ENCODE measurements around the gene ACOT8. TPM values are rescaled to one million over a fixed set of nuclear protein-coding genes. Genes with fewer than 3 reads are reported as not detected.
A peak's percentile ranks its signal among the peaks of the same experiment; 100 is the strongest.
"Not testable (repeated sequence)": the region's sequence is repeated elsewhere in the genome, so short reads cannot be mapped to it uniquely, and the experiment has no call there.

The ACOT8 gene
- total RNA-seq = 25.6 TPM
- long read RNA-seq, transcript ACOT8-201 (6 exons, 1,168 nt) = major isoform, 22 of 39 reads
- long read RNA-seq, partial matches to known transcripts = 5 of 39 reads
- long read RNA-seq, other reads (novel, unspliced or antisense) = 8 of 39 reads

GRCh38 chr20:45857114-45857881, at the start of gene ACOT8, which contains the start of gene ZSWIM3:
ACOT8 (minus strand) TSS chr20:45857392; CDS start chr20:45857315, 77 bp downstream.
ZSWIM3 (plus strand) TSS chr20:45857614; CDS start chr20:45857826, 212 bp downstream.
- intact Hi-C loops (cut with DNase I) = no loop called here
- H3K36me3 ChIP-seq = peaks cover 16% of the 10 kb centered on the region
- peak; percentile 99 for ATAC-seq
- no peaks in the 10 kb centered on the region for H3K27me3 ChIP-seq (ENCODE audit: low read depth)
- H3K4me1 ChIP-seq = peaks cover 26% of the 10 kb centered on the region
- peak; percentile 92 for DNase-seq
- no peak for TF ChIP-seq CTCF (IDR thresholded peaks at IDR 0.05)
- peak within 1 kb of the TSS; percentile 85 for H3K27ac ChIP-seq
- peak within 1 kb of the TSS; percentile 86 for H3K4me3 ChIP-seq
- H3K9me3 ChIP-seq = no peaks in the 10 kb centered on the region

GRCh38 chr20:45905505-45906079, 48.4 kb upstream of the ACOT8 start:
- H3K9me3 ChIP-seq = no peaks in the 10 kb centered on the region
- no peak for DNase-seq
- peaks cover 9% of the 10 kb centered on the region for H3K4me1 ChIP-seq
- no peaks in the 10 kb centered on the region for H3K27me3 ChIP-seq (ENCODE audit: low read depth)
- ATAC-seq = no peak
- intact Hi-C loops (cut with DNase I) = no loop called here
- H3K36me3 ChIP-seq = peaks cover 47% of the 10 kb centered on the region
- no peak overlapping the region for H3K27ac ChIP-seq
- TF ChIP-seq CTCF (IDR thresholded peaks at IDR 0.05) = no peak
- no peak overlapping the region for H3K4me3 ChIP-seq

- ATAC-seq (no peak), DNase-seq (no peak)
- Histone ChIP-seq H3K4me3 (no peak overlapping the region), H3K27me3 (ENCODE audit: low read depth) (no peaks in the 10 kb centered on the region), H3K9me3 (no peaks in the 10 kb centered on the region), H3K27ac (no peak overlapping the region), H3K4me1 (peaks cover 3% of the 10 kb centered on the region), H3K36me3 (peaks cover 55% of the 10 kb centered on the region)
- intact Hi-C loops (cut with DNase I) = no loop called here
- no peak for TF ChIP-seq CTCF (IDR thresholded peaks at IDR 0.05)
Observed at GRCh38 chr20:45904583-45905504, 47.7 kb upstream of the ACOT8 start.

GRCh38 chr20:45902199-45902701, 45.1 kb upstream of the ACOT8 start:
- Histone ChIP-seq H3K9me3 (no peaks in the 10 kb centered on the region), H3K36me3 (peaks cover 79% of the 10 kb centered on the region), H3K27ac (no peak overlapping the region), H3K4me3 (no peak overlapping the region), H3K27me3 (ENCODE audit: low read depth) (no peaks in the 10 kb centered on the region), H3K4me1 (no peaks in the 10 kb centered on the region)
- ATAC-seq (no peak), DNase-seq (no peak)
- TF ChIP-seq CTCF (IDR thresholded peaks at IDR 0.05) = no peak
- intact Hi-C loops (cut with DNase I) = no loop called here

GRCh38 chr20:45901332-45901731, 44.1 kb upstream of the ACOT8 start:
- ATAC-seq; H3K4me3 ChIP-seq; H3K27me3 ChIP-seq (ENCODE audit: low read depth); H3K9me3 ChIP-seq; H3K27ac ChIP-seq; DNase-seq; intact Hi-C loops (cut with DNase I); H3K4me1 ChIP-seq: not testable (repeated sequence)
- H3K36me3 ChIP-seq = peaks cover 88% of the 10 kb centered on the region
